ENCODE measurements around the gene L3MBTL4.

DNA sequence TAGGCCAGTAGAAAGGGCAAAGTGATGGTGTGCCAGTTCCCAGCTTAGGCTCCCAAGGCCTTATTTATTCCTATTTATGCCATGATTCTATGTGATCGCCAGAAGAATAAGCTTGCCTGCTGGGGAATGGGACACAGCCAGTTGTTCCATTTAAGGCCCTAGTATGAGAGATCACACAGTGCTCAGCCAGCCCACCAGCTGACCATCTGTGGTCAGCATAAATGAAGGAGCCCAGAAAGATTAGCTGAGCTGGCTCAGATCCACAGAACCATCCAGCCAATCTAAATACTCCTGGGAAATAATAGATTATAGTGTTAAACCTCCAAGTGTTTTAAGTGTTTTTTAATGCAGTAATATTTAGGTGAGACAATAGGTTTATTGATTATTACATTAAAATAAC is 12.6 kb upstream of the L3MBTL4 start:
- TF ChIP-seq NR2C2 (CRISPR knock-in tag; IDR thresholded peaks at IDR 0.05): no peak
- TF ChIP-seq, protein P1, sequence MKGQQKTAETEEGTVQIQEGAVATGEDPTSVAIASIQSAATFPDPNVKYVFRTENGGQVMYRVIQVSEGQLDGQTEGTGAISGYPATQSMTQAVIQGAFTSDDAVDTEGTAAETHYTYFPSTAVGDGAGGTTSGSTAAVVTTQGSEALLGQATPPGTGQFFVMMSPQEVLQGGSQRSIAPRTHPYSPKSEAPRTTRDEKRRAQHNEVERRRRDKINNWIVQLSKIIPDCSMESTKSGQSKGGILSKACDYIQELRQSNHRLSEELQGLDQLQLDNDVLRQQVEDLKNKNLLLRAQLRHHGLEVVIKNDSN (CRISPR knock-in tag; IDR thresholded peaks at IDR 0.05): no peak
- TF ChIP-seq, protein P2, sequence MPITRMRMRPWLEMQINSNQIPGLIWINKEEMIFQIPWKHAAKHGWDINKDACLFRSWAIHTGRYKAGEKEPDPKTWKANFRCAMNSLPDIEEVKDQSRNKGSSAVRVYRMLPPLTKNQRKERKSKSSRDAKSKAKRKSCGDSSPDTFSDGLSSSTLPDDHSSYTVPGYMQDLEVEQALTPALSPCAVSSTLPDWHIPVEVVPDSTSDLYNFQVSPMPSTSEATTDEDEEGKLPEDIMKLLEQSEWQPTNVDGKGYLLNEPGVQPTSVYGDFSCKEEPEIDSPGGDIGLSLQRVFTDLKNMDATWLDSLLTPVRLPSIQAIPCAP (CRISPR knock-in tag; IDR thresholded peaks at IDR 0.05): no peak
- TF ChIP-seq, protein P3, sequence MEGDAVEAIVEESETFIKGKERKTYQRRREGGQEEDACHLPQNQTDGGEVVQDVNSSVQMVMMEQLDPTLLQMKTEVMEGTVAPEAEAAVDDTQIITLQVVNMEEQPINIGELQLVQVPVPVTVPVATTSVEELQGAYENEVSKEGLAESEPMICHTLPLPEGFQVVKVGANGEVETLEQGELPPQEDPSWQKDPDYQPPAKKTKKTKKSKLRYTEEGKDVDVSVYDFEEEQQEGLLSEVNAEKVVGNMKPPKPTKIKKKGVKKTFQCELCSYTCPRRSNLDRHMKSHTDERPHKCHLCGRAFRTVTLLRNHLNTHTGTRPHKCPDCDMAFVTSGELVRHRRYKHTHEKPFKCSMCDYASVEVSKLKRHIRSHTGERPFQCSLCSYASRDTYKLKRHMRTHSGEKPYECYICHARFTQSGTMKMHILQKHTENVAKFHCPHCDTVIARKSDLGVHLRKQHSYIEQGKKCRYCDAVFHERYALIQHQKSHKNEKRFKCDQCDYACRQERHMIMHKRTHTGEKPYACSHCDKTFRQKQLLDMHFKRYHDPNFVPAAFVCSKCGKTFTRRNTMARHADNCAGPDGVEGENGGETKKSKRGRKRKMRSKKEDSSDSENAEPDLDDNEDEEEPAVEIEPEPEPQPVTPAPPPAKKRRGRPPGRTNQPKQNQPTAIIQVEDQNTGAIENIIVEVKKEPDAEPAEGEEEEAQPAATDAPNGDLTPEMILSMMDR (IDR thresholded peaks at IDR 0.05): no peak
- TF ChIP-seq, protein P4, sequence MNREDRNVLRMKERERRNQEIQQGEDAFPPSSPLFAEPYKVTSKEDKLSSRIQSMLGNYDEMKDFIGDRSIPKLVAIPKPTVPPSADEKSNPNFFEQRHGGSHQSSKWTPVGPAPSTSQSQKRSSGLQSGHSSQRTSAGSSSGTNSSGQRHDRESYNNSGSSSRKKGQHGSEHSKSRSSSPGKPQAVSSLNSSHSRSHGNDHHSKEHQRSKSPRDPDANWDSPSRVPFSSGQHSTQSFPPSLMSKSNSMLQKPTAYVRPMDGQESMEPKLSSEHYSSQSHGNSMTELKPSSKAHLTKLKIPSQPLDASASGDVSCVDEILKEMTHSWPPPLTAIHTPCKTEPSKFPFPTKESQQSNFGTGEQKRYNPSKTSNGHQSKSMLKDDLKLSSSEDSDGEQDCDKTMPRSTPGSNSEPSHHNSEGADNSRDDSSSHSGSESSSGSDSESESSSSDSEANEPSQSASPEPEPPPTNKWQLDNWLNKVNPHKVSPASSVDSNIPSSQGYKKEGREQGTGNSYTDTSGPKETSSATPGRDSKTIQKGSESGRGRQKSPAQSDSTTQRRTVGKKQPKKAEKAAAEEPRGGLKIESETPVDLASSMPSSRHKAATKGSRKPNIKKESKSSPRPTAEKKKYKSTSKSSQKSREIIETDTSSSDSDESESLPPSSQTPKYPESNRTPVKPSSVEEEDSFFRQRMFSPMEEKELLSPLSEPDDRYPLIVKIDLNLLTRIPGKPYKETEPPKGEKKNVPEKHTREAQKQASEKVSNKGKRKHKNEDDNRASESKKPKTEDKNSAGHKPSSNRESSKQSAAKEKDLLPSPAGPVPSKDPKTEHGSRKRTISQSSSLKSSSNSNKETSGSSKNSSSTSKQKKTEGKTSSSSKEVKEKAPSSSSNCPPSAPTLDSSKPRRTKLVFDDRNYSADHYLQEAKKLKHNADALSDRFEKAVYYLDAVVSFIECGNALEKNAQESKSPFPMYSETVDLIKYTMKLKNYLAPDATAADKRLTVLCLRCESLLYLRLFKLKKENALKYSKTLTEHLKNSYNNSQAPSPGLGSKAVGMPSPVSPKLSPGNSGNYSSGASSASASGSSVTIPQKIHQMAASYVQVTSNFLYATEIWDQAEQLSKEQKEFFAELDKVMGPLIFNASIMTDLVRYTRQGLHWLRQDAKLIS (CRISPR knock-in tag; IDR thresholded peaks at IDR 0.05; ENCODE audit: borderline replicate concordance): no peak
- no peak for TF ChIP-seq ESRRA (CRISPR knock-in tag; IDR thresholded peaks at IDR 0.05; ENCODE audit: borderline replicate concordance)
- no peak for TF ChIP-seq FOXP1 (CRISPR knock-in tag; IDR thresholded peaks at IDR 0.05; ENCODE audit: borderline replicate concordance)
- TF ChIP-seq ATF1 (CRISPR knock-in tag; IDR thresholded peaks at IDR 0.05): no peak
- TF ChIP-seq, protein P5, sequence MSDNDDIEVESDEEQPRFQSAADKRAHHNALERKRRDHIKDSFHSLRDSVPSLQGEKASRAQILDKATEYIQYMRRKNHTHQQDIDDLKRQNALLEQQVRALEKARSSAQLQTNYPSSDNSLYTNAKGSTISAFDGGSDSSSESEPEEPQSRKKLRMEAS (CRISPR knock-in tag; IDR thresholded peaks at IDR 0.05): no peak
- no peak for TF ChIP-seq NFYB (CRISPR knock-in tag; conservative IDR thresholded peaks at IDR 0.05; ENCODE audit: low read depth)
- no peak for TF ChIP-seq EMX1 (CRISPR knock-in tag; IDR thresholded peaks at IDR 0.05)
- no peak for TF ChIP-seq CREB1 (CRISPR knock-in tag; IDR thresholded peaks at IDR 0.05)
- TF ChIP-seq, protein P6, sequence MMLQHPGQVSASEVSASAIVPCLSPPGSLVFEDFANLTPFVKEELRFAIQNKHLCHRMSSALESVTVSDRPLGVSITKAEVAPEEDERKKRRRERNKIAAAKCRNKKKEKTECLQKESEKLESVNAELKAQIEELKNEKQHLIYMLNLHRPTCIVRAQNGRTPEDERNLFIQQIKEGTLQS (CRISPR knock-in tag; conservative IDR thresholded peaks at IDR 0.05): no peak

Data from WTC11 (cell line).